ENCODE results near the gene SMPD3. TPM values are rescaled to one million over a fixed set of nuclear protein-coding genes. Genes with fewer than 3 reads are reported as not detected.
A peak's percentile ranks its signal among the peaks of the same experiment; 100 is the strongest.

The SMPD3 gene
- total and polyA plus RNA-seq, 2 experiments from 2014 or later = 0.57 to 0.83 TPM

GRCh38 chr16:68368301-68368888 lies 79.9 kb downstream of the SMPD3 start:
- Mint-ChIP-seq H3K27ac (peak overlapping the region; percentile 89; the same call in 1 of the 2 replicates), H3K27me3 (ENCODE audit: insufficient read depth, low read depth, poor library complexity) (peaks cover 14% of the 10 kb centered on the region), H3K36me3 (ENCODE audit: low read depth) (no peaks in the 10 kb centered on the region), H3K4me3 (0 out of 3 replicates have a peak overlapping the region, but pooled peaks have one; percentile 12), H3K4me1 (peaks cover 38% of the 10 kb centered on the region), H3K9me3 (no peaks in the 10 kb centered on the region)
- no peaks in the 10 kb centered on the region for H3F3A ChIP-seq (replicated peaks; ENCODE audit: low read depth)
- no peaks in the 10 kb centered on the region for H3K9me2 ChIP-seq (ENCODE audit: insufficient read depth)
- peak; percentile 3; the same call in 1 of the 3 replicates for ATAC-seq
- H2AFZ ChIP-seq = no peak overlapping the region
- H3K27me3 ChIP-seq (ENCODE audit: insufficient read depth) = no peaks in the 10 kb centered on the region
- peak; percentile 32 for DNase-seq (ENCODE audit: low spot score)
- H3K4me2 ChIP-seq = no peak overlapping the region
- H3K4me3 ChIP-seq = no peak overlapping the region
- H3K27ac ChIP-seq (ENCODE audit: low read depth) = no peak overlapping the region
- TF ChIP-seq EZH2 (IDR thresholded peaks at IDR 0.05; ENCODE audit: low read depth, unreplicated experiment) (no peak), REST (IDR thresholded peaks at IDR 0.05; ENCODE audit: unreplicated experiment) (no peak), POLR2AphosphoS5 (IDR thresholded peaks at IDR 0.05; ENCODE audit: low read depth) (no peak), STAT1 (IDR thresholded peaks at IDR 0.05; ENCODE audit: unreplicated experiment) (no peak), NANOG (IDR thresholded peaks at IDR 0.05; ENCODE audit: borderline replicate concordance) (no peak), CTCF (conservative IDR thresholded peaks at IDR 0.05; ENCODE audit: low read depth in 2 of 2) (no peak)
- no peaks in the 10 kb centered on the region for H3K79me2 ChIP-seq (replicated peaks; ENCODE audit: insufficient read depth)
- H3K4me1 ChIP-seq (ENCODE audit: insufficient read depth) = no peaks in the 10 kb centered on the region
- no peaks in the 10 kb centered on the region for H3K36me3 ChIP-seq (ENCODE audit: insufficient read depth)
- no peaks in the 10 kb centered on the region for H4K20me1 ChIP-seq (replicated peaks; ENCODE audit: insufficient read depth)

GRCh38 chr16:68367891-68368290 lies 80.4 kb downstream of the SMPD3 start:
- Mint-ChIP-seq H3K27ac (no peak overlapping the region), H3K4me3 (no peak overlapping the region), H3K27me3 (ENCODE audit: insufficient read depth, low read depth, poor library complexity) (peaks cover 14% of the 10 kb centered on the region), H3K36me3 (ENCODE audit: low read depth) (no peaks in the 10 kb centered on the region), H3K9me3 (no peaks in the 10 kb centered on the region), H3K4me1 (peaks cover 40% of the 10 kb centered on the region)
- Histone ChIP-seq H4K20me1 (replicated peaks; ENCODE audit: insufficient read depth) (no peaks in the 10 kb centered on the region), H2AFZ (peak overlapping the region; percentile 84; the same call in 1 of the 2 replicates), H3K79me2 (replicated peaks; ENCODE audit: insufficient read depth) (no peaks in the 10 kb centered on the region), H3K9me2 (ENCODE audit: insufficient read depth) (no peaks in the 10 kb centered on the region), H3K36me3 (ENCODE audit: insufficient read depth) (no peaks in the 10 kb centered on the region), H3K27ac (ENCODE audit: low read depth) (no peak overlapping the region), H3F3A (replicated peaks; ENCODE audit: low read depth) (no peaks in the 10 kb centered on the region), H3K4me1 (ENCODE audit: insufficient read depth) (no peaks in the 10 kb centered on the region), H3K4me3 (no peak overlapping the region), H3K27me3 (ENCODE audit: insufficient read depth) (no peaks in the 10 kb centered on the region), H3K4me2 (no peak overlapping the region)
- DNase-seq (ENCODE audit: low spot score) (no peak), ATAC-seq (no peak)
- no peak for TF ChIP-seq CTCF (conservative IDR thresholded peaks at IDR 0.05; ENCODE audit: low read depth in 2 of 2)
